Mucosa of stomach (tissue), 1 donor: Measurements from ENCODE around the gene NFE2L3.
"Not testable (repeated sequence)": the region's sequence is repeated elsewhere in the genome, so short reads cannot be mapped to it uniquely, and the experiment has no call there.

Source experiments
- H3K27me3 ChIP-seq: one replicate; pipeline ENCODE4 v1.7.0; 2013; ENCODE audit warnings: mild to moderate bottlenecking, low read length; ENCODE audit not compliant: control insufficient read depth, insufficient read depth
- H3K36me3 ChIP-seq: one replicate; pipeline ENCODE4 v1.7.0; 2013; ENCODE audit warnings: low read length; ENCODE audit not compliant: control insufficient read depth, insufficient read depth
- H3K4me1 ChIP-seq: one replicate; pipeline ENCODE4 v1.7.0; 2013; ENCODE audit warnings: mild to moderate bottlenecking, low read length; ENCODE audit not compliant: control insufficient read depth, insufficient read depth
- H3K4me3 ChIP-seq: one replicate; pipeline ENCODE4 v1.7.0; 2013; ENCODE audit warnings: low read length
- H3K9ac ChIP-seq: one replicate; pipeline ENCODE4 v1.7.0; 2013; ENCODE audit warnings: mild to moderate bottlenecking, low read length, moderate library complexity
- H3K9me3 ChIP-seq: one replicate; pipeline ENCODE4 v1.7.0; 2013; ENCODE audit warnings: mild to moderate bottlenecking, low read length, moderate library complexity; ENCODE audit not compliant: control insufficient read depth
- donor health status: Pancreatic carcinoma.

NFE2L3 gene

DNA sequence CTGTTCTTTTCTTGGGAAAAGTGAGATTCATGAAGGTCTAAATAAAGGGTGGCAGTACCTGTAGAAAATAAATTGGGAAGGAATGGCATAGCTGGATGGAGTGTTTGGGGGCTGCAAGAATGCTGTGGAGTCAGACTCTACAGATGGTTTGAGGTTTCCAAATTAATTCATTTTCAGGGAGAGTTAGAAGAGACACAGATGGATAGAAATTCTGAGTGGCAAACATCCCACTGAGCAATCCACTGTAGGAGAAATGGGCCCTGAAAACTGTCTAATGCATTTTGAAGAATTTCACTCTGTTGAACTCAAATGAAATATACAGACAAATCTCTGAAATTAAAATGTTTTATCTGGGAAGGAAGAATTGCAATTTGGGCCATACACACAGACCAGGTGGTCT, 16.9 kb upstream of the NFE2L3 start:
- Histone ChIP-seq H3K9ac (no peak overlapping the region), H3K4me3 (no peak overlapping the region), H3K9me3 (no peaks in the 10 kb centered on the region), H3K36me3 (no peaks in the 10 kb centered on the region), H3K4me1 (no peaks in the 10 kb centered on the region), H3K27me3 (no peaks in the 10 kb centered on the region)

DNA sequence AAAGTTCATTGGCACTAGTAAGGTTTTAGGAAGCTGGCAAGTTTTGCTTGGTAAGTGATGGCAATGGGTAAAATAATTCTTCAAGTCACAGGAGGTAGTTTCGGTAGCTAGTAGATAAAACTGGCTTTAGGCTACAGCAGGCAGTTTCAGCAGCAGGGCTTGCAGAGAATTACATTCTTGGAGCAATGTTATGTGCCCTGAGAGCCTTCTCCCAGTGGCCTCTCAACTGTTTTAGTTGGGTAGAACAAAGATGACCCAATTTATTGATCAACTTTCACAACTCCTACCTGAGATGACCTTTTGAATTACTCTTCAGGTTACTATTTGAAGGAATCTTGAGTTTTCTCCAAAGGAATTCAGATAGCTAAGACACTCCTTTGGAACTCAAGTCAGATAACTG, 16.4 kb upstream of the NFE2L3 start:
- Histone ChIP-seq H3K4me1 (no peaks in the 10 kb centered on the region), H3K9ac (no peak overlapping the region), H3K9me3 (no peaks in the 10 kb centered on the region), H3K27me3 (no peaks in the 10 kb centered on the region), H3K36me3 (no peaks in the 10 kb centered on the region), H3K4me3 (no peak overlapping the region)

DNA sequence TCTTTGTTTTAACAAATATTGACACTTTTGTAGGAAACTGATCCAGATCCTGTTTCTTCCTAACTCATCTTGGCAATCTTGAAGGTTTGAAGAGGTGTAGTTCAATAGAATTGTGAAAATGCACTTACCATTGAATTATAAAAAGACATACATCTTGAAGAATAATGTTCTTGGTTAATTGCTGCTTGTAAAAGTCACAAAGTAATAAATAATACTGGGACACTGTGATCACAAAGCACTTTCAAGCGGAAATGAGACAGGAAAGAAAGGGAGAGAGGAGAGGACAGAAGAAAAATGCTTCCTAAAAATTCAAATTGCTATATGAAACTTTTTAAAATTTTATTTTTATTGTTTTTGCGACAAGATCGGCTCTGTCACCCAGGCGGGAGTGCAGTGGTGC, 15.2 kb upstream of the NFE2L3 start:
- Histone ChIP-seq H3K36me3 (no peaks in the 10 kb centered on the region), H3K9me3 (no peaks in the 10 kb centered on the region), H3K9ac (no peak overlapping the region), H3K4me3 (no peak overlapping the region), H3K27me3 (no peaks in the 10 kb centered on the region), H3K4me1 (no peaks in the 10 kb centered on the region)

DNA sequence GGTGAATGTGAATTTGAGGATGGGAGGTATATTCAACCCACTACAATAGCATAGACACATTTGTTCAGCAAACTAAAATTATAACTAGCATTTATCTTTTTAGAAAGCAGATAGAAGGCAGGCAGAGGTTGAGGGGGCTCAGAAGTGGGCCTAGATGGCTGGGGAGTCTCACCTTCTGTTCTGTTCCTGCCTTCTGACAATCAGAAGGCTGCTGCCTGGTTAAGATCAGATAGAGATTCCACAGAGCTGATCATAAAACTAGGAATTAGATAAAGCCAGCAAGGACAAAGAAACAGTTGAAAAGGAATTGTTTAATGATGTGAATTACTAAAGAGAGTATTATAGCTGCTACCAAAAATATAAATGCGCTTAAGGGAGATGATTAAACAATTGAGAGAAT, 11.6 kb upstream of the NFE2L3 start:
- H3K36me3 ChIP-seq: no peaks in the 10 kb centered on the region
- H3K9ac ChIP-seq: no peak overlapping the region
- no peaks in the 10 kb centered on the region for H3K9me3 ChIP-seq
- H3K4me1 ChIP-seq: peaks cover 5% of the 10 kb centered on the region
- H3K27me3 ChIP-seq: no peaks in the 10 kb centered on the region
- no peak overlapping the region for H3K4me3 ChIP-seq

DNA sequence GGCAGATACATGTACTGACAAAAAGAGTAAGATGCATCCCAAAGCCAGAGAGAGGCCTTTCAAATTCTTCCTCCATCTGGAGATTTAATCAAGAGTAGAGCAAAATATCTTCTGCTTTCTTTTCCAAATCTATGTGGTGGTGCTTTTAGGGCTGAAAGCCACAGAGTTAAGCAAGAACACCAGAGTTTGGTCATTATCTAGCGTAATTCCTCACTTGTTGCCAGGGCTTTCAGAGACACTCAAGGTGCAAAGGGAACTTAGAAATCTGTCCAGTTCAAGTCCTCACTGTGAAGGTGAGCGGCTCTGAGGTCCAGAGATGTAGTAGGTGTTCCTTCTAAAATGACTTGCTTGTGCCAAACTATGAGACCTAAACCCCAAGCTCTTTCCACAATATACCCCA, 10.9 kb upstream of the NFE2L3 start:
- no peaks in the 10 kb centered on the region for H3K36me3 ChIP-seq
- H3K4me3 ChIP-seq: no peak overlapping the region
- no peaks in the 10 kb centered on the region for H3K9me3 ChIP-seq
- peaks cover 5% of the 10 kb centered on the region for H3K4me1 ChIP-seq
- peaks cover 4% of the 10 kb centered on the region for H3K27me3 ChIP-seq
- H3K9ac ChIP-seq: no peak overlapping the region

DNA sequence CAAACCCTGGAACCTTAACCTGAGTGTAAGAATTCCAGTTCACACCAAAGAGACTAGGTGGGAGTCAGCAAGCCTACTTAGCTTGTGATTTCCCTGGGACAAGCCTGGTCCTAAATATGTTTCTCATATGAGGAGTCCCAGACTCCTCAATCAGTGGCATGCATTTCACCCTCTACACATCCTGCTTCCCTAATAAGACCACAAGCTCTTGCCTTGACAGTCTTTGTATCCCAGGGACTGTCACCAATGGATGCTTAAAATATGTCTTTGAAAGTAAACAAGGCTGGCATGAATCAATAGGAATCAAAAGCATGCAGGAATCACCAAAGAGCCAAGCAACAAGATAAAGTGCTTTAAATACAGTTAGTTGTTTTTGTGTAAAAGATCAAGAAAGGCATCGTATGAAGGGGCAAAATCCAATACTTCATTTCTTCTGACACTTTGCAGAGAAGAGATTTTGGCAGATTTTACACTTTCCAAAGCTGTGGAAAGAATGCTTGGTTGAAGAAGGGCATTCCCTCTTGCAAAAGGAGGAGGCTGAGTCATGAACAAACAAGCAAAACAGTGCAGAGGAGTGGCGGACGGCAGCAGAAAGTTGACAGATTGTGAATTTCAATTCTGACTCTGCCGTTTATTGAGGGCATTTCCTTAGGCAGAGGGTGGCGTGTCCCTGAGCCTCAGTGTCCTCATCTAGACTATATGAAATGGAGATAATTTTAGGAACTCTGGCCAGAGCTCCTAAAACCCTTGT, 8.5 kb upstream of the NFE2L3 start:
- H3K9ac ChIP-seq: no peak overlapping the region
- H3K36me3 ChIP-seq: no peaks in the 10 kb centered on the region
- peaks cover 5% of the 10 kb centered on the region for H3K4me1 ChIP-seq
- H3K4me3 ChIP-seq: no peak overlapping the region
- H3K9me3 ChIP-seq: no peaks in the 10 kb centered on the region
- H3K27me3 ChIP-seq: peaks cover 4% of the 10 kb centered on the region

DNA sequence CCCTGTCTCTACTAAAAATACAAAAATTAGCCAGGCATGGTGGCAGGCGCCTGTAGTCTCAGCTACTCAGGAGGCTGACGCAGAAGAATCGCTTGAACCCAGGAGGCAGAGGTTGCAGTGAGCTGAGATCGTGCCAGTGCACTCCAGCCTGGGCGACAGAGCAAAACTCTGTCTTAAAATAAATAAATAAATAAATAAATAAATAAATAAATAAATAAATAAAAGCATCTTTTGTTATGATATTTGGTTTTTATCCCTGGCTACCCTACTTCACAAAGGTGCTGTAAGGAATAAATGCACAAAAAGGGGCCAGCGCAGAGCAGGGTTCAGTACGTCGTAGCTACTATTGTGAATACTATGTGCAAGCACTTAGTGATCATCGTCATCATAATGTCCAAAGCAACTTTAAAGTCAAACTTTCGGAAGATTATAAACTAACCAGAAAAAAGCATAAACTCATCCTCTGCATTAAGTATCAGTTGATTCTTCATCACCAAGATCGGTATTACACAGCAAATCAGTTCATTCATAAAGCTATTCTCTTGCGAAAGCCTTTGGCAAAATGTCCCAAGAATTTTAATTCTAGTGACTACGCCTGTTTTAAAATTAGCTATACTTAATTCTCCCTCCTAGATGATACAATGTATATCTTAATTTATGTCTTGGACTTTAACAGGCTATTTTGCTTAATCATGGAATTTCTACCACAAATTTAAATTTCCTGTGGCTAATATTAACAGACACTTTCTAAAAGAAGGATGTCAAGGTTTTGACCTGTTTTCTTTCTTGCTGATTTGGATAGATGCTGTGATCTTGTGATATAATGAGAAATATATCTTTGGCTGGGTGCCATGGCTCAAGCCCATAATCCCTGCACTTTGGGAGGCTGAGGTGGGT, 7.6 kb upstream of the NFE2L3 start:
- Histone ChIP-seq H3K27me3 (peaks cover 4% of the 10 kb centered on the region), H3K9me3 (no peaks in the 10 kb centered on the region), H3K36me3 (no peaks in the 10 kb centered on the region), H3K9ac (no peak overlapping the region), H3K4me3 (no peak overlapping the region), H3K4me1 (peaks cover 5% of the 10 kb centered on the region)

GRCh38 chr7:26145238-26145637, 6.8 kb upstream of the NFE2L3 start:
- Histone ChIP-seq H3K9ac (no peak overlapping the region), H3K27me3 (peaks cover 4% of the 10 kb centered on the region), H3K9me3 (no peaks in the 10 kb centered on the region), H3K36me3 (no peaks in the 10 kb centered on the region), H3K4me3 (no peak overlapping the region), H3K4me1 (peaks cover 5% of the 10 kb centered on the region)

DNA sequence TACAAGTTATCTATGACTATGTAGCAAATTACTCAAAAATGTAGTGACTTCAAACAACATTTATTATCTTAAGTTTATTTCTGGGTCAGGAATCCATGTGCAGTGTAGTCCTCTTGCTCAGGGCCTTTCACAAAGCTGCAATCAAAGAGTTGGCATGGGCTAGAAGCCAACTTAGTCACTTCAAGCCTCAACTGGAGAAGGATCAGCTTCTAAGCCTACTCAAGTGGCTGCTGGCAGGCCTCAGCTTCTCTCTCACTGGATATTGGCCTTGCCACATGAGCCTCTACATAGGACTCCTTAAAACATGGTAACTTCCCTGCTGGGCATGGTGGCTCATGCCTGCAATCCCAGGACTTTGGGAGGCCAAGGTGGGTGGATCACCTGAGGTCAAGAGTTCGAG, 5.0 kb upstream of the NFE2L3 start:
- Histone ChIP-seq H3K36me3 (no peaks in the 10 kb centered on the region), H3K4me3 (no peak overlapping the region), H3K27me3 (peaks cover 12% of the 10 kb centered on the region), H3K9ac (no peak overlapping the region), H3K9me3 (no peaks in the 10 kb centered on the region), H3K4me1 (peaks cover 12% of the 10 kb centered on the region)

DNA sequence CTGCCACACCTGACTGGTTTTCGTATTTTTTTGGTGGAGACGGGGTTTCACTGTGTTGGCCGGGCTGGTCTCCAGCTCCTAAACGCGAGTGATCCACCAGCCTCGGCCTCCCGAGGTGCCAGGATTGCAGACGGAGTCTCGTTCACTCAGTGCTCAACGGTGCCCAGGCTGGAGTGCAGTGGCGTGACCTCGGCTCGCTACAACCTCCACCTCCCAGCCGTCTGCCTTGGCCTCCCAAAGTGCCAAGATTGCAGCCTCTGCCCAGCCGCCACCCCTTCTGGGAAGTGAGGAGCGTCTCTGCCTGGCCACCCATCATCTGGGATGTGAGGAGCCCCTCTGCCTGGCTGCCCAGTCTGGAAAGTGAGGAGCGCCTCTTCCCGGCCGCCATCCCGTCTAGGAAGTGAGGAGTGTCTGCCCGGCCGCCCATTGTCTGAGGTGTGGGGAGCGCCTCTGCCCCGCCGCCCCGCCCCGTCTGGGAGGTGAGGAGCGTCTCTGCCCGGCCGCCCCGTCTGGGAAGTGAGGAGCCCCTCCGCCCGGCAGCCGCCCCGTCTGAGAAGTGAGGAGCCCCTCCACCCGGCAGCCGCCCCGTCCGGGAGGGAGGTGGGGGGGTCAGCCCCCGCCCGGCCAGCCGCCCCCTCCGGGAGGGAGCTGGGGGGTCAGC, 4.2 kb upstream of the NFE2L3 start:
- not testable (repeated sequence) for H3K36me3 ChIP-seq, H3K9me3 ChIP-seq, H3K4me3 ChIP-seq, H3K9ac ChIP-seq
- Histone ChIP-seq H3K4me1 (peaks cover 12% of the 10 kb centered on the region), H3K27me3 (peaks cover 12% of the 10 kb centered on the region)

DNA sequence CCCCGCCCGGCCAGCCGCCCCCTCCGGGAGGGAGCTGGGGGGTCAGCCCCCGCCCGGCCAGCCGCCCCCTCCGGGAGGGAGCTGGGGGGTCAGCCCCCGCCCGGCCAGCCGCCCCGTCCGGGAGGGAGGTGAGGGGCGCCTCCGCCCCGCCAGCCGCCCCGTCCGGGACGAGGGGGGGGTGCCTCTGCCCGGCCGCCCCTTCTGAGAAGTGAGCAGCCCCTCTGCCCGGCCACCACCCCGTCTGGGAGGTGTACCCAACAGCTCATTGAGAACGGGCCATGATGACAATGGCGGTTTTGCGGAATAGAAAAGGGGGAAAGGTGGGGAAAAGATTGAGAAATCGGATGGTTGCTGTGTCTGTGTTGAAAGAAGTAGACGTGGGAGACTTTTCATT, 3.7 kb upstream of the NFE2L3 start:
- H3K9ac ChIP-seq, H3K9me3 ChIP-seq: not testable (repeated sequence)
- H3K4me1 ChIP-seq: peaks cover 16% of the 10 kb centered on the region

GRCh38 chr7:26149391-26149977, 2.5 kb upstream of the NFE2L3 start:
- no peak overlapping the region for H3K9ac ChIP-seq
- peaks cover 12% of the 10 kb centered on the region for H3K27me3 ChIP-seq
- no peaks in the 10 kb centered on the region for H3K36me3 ChIP-seq
- H3K4me3 ChIP-seq: no peak overlapping the region
- H3K9me3 ChIP-seq: no peaks in the 10 kb centered on the region
- peaks cover 22% of the 10 kb centered on the region for H3K4me1 ChIP-seq

More for the DNA sequence above, 3.7 kb upstream of the NFE2L3 start:
- not testable (repeated sequence) for H3K4me3 ChIP-seq, H3K36me3 ChIP-seq
- peaks cover 12% of the 10 kb centered on the region for H3K27me3 ChIP-seq
